Loucy (cell line): ENCODE data around the gene GSKIP.

Experiments
- H2AFZ ChIP-seq: fragments of 200-600 bp; sonication (generic); 2 replicates; pipeline ENCODE4 v1.6.0; 2016; ENCODE audit warnings: antibody characterized with exemption, mild to moderate bottlenecking, low read length, moderate library complexity
- H3F3A ChIP-seq: fragments of 200-600 bp; 2 replicates; pipeline ENCODE4 v1.6.0; 2016; ENCODE audit warnings: antibody characterized with exemption, low read depth, mild to moderate bottlenecking
- H3K27me3 ChIP-seq: fragments of 200-600 bp; sonication (generic); 2 replicates; pipeline ENCODE4 v1.6.1; 2014; ENCODE audit warnings: low read length, mild to moderate bottlenecking; ENCODE audit not compliant: insufficient read depth, poor library complexity, severe bottlenecking
- H3K36me3 ChIP-seq: fragments of 200-600 bp; sonication (generic); 2 replicates; pipeline ENCODE4 v1.6.1; 2016; ENCODE audit warnings: low read length; ENCODE audit not compliant: insufficient read depth
- H3K4me1 ChIP-seq: fragments of 200-600 bp; sonication (generic); 2 replicates; pipeline ENCODE4 v1.5.1; 2014; ENCODE audit warnings: low read length, mild to moderate bottlenecking; ENCODE audit not compliant: insufficient read depth, poor library complexity, severe bottlenecking
- H3K4me2 ChIP-seq: fragments of 200-600 bp; sonication (generic); 2 replicates; pipeline ENCODE4 v1.6.0; 2014; ENCODE audit warnings: antibody characterized with exemption, low read length, low read depth, mild to moderate bottlenecking; ENCODE audit not compliant: poor library complexity, severe bottlenecking
- H3K4me3 ChIP-seq: fragments of 200-600 bp; sonication (generic); 2 replicates; pipeline ENCODE4 v1.5.1; 2014; ENCODE audit warnings: low read length, mild to moderate bottlenecking, mixed read lengths; ENCODE audit not compliant: poor library complexity, severe bottlenecking
- H3K79me2 ChIP-seq: fragments of 200-600 bp; sonication (generic); 2 replicates; pipeline ENCODE4 v1.6.1; 2014; ENCODE audit warnings: low read length; ENCODE audit not compliant: insufficient read depth
- H3K9ac ChIP-seq: fragments of 200-600 bp; sonication (generic); 2 replicates; pipeline ENCODE4 v1.6.0; 2014; ENCODE audit warnings: mild to moderate bottlenecking, low read depth, low read length, moderate library complexity; ENCODE audit not compliant: poor library complexity, severe bottlenecking
- H3K9me2 ChIP-seq: fragments of 200-600 bp; sonication (generic); replicated peaks from 2 replicates; pipeline ENCODE4 v1.6.1; 2016; ENCODE audit warnings: low read depth, low read length, mixed read lengths
- H3K9me3 ChIP-seq: fragments of 200-600 bp; sonication (generic); 2 replicates; pipeline ENCODE4 v1.6.1; 2014; ENCODE audit warnings: mild to moderate bottlenecking, antibody characterized with exemption, low read length, low read depth; ENCODE audit not compliant: insufficient read depth
- H4K20me1 ChIP-seq: fragments of 200-600 bp; sonication (generic); 2 replicates; pipeline ENCODE4 v1.6.0; 2014; ENCODE audit warnings: antibody characterized with exemption, low read length, mild to moderate bottlenecking; ENCODE audit not compliant: insufficient read depth, poor library complexity, severe bottlenecking
- CTCF ChIP-seq: fragments of 200-600 bp; sonication (generic); conservative IDR thresholded peaks from 2 replicates; pipeline ENCODE4 v1.5.1; 2014; ENCODE audit warnings: mild to moderate bottlenecking, antibody characterized with exemption, low read length
- EZH2phosphoT487 ChIP-seq: fragments of 200-600 bp; IDR thresholded peaks from 2 replicates; pipeline ENCODE4 v1.6.1; 2018; ENCODE audit warnings: antibody characterized with exemption, mild to moderate bottlenecking, moderate library complexity, borderline replicate concordance

Gene GSKIP

GRCh38 chr14:96351986-96352385 is 11.3 kb upstream of the GSKIP start:
- TF ChIP-seq CTCF = no peak
- TF ChIP-seq EZH2phosphoT487 = no peak
- no peaks in the 10 kb centered on the region for H3K36me3 ChIP-seq
- H3F3A ChIP-seq = no peaks in the 10 kb centered on the region
- no peak overlapping the region for H3K4me2 ChIP-seq
- no peak overlapping the region for H3K4me3 ChIP-seq
- H3K9ac ChIP-seq = no peak overlapping the region
- no peaks in the 10 kb centered on the region for H3K9me3 ChIP-seq
- no peaks in the 10 kb centered on the region for H3K27me3 ChIP-seq
- H3K79me2 ChIP-seq = peaks cover 17% of the 10 kb centered on the region; the same call in 1 of the 2 replicates
- H2AFZ ChIP-seq = no peak overlapping the region
- no peaks in the 10 kb centered on the region for H3K9me2 ChIP-seq
- H3K4me1 ChIP-seq = no peaks in the 10 kb centered on the region
- H4K20me1 ChIP-seq = no peaks in the 10 kb centered on the region

GRCh38 chr14:96352708-96353107 is 10.6 kb upstream of the GSKIP start:
- no peak overlapping the region for H3K4me3 ChIP-seq
- no peak overlapping the region for H3K4me2 ChIP-seq
- H3K9me2 ChIP-seq = no peaks in the 10 kb centered on the region
- no peaks in the 10 kb centered on the region for H3K4me1 ChIP-seq
- H2AFZ ChIP-seq = no peak overlapping the region
- H3K36me3 ChIP-seq = no peaks in the 10 kb centered on the region
- H3K9ac ChIP-seq = no peak overlapping the region
- H4K20me1 ChIP-seq = no peaks in the 10 kb centered on the region
- H3F3A ChIP-seq = no peaks in the 10 kb centered on the region
- H3K27me3 ChIP-seq = no peaks in the 10 kb centered on the region
- no peaks in the 10 kb centered on the region for H3K9me3 ChIP-seq
- TF ChIP-seq CTCF (no peak), EZH2phosphoT487 (no peak)
- H3K79me2 ChIP-seq = peaks cover 23% of the 10 kb centered on the region; the same call in 1 of the 2 replicates

- H3K4me1 ChIP-seq = peaks cover 4% of the 10 kb centered on the region
- TF ChIP-seq CTCF (no peak), EZH2phosphoT487 (no peak)
- no peak overlapping the region for H2AFZ ChIP-seq
- no peak overlapping the region for H3K9ac ChIP-seq
- no peaks in the 10 kb centered on the region for H3K27me3 ChIP-seq
- H3K79me2 ChIP-seq = peaks cover 37% of the 10 kb centered on the region; the same call in 1 of the 2 replicates
- H3K36me3 ChIP-seq = no peaks in the 10 kb centered on the region
- no peaks in the 10 kb centered on the region for H3K9me3 ChIP-seq
- H3K4me3 ChIP-seq = no peak overlapping the region
- no peak overlapping the region for H3K4me2 ChIP-seq
- no peaks in the 10 kb centered on the region for H4K20me1 ChIP-seq
- no peaks in the 10 kb centered on the region for H3K9me2 ChIP-seq
- no peaks in the 10 kb centered on the region for H3F3A ChIP-seq
Measured at GRCh38 chr14:96354246-96354645, 9.1 kb upstream of the GSKIP start.
